HCT116 (cell line): ENCODE results near the gene HOXB8. TPM values are rescaled to one million over a fixed set of nuclear protein-coding genes. Genes with fewer than 3 reads are reported as not detected.

ENCODE experiments used
- ATAC-seq: fragments of 200-7000 bp; cut with Tn5 transposase; 2 replicates; pipeline ENCODE4 v1.9.1; 2020; ENCODE audit warnings: mild to moderate bottlenecking, moderate library complexity
- BruUV-seq: library from RNA; stranded (reverse); fragments of 400-500 nt; replicated peaks from 2 replicates; lab custom pipeline; 2021; lab: Mats Ljungman, UMichigan
- CTCF ChIA-PET: fragments of 300-600 bp; sonication (Branson Sonifier 250); formaldehyde crosslinking; loops from one replicate; lab custom pipeline; 2021; ENCODE audit warnings: antibody characterized with exemption; lab: Charles Lee
- POLR2A ChIA-PET: fragments of 300-600, 350-600 bp; sonication (Branson Sonifier 250); formaldehyde crosslinking; loops from one replicate; lab custom pipeline; 2021; ENCODE audit warnings: antibody characterized with exemption; lab: Charles Lee
- RAD21 ChIA-PET, 2 experiments: fragments of 300-600 bp; sonication (Branson Sonifier 250); formaldehyde crosslinking; loops; one replicate each; lab custom pipeline; 2023; ENCODE audit warnings: low total read pairs in 2 of 2; ENCODE audit not compliant: uncharacterized antibody in 2 of 2, unreplicated experiment in 2 of 2, low non-redundant PET in 1 of 2; lab: Charles Lee
- DNase-seq: peaks from one replicate; pipeline ENCODE4 v3.0.0-alpha.2; 2010; ENCODE audit warnings: low read depth, low spot score
- H2AFZ ChIP-seq: fragments of 200-600 bp; shearing (Covaris generic), sonication (generic); 2 replicates; pipeline ENCODE4 v1.6.1; 2017; ENCODE audit warnings: low read depth, mixed run types, mixed read lengths, antibody characterized with exemption, low read length; ENCODE audit not compliant: poor library complexity, severe bottlenecking
- H3K27ac ChIP-seq: 2 replicates; pipeline ENCODE4 v1.5.1; 2012; ENCODE audit warnings: low read depth, low read length
- H3K27me3 ChIP-seq: fragments of 200-600 bp; sonication (generic); 2 replicates; pipeline ENCODE4 v1.6.1; 2016; ENCODE audit warnings: mixed run types, low read length, mixed read lengths; ENCODE audit not compliant: insufficient read depth
- H3K36me3 ChIP-seq, 2 experiments: fragments of 200-500 bp in 1 of 2; fragments of 200-600 bp in 1 of 2; sonication (Bioruptor generic) in 1 of 2; sonication (generic) in 1 of 2; 2 replicates each; pipeline versions ENCODE4 v1.5.1 to v1.6.1; 2014 to 2016; ENCODE audit warnings: low read length in 2 of 2, inconsistent platforms in 1 of 2, mixed read lengths in 1 of 2, mixed run types in 1 of 2; ENCODE audit not compliant: insufficient read depth in 2 of 2, control insufficient read depth in 1 of 2
- H3K4me1 ChIP-seq, 2 experiments: fragments of 200-600 bp in 1 of 2; sonication (generic) in 1 of 2; 2 replicates each; pipeline versions ENCODE4 v1.5.1 to v1.6.1; 2012 to 2017; ENCODE audit warnings: low read length in 2 of 2, inconsistent platforms in 1 of 2, mild to moderate bottlenecking in 1 of 2, mixed read lengths in 1 of 2, mixed run types in 1 of 2, moderate library complexity in 1 of 2; ENCODE audit not compliant: insufficient read depth in 2 of 2, control insufficient read depth in 1 of 2
- H3K4me2 ChIP-seq: fragments of 200-600 bp; sonication (generic); 2 replicates; pipeline ENCODE4 v1.6.1; 2017; ENCODE audit warnings: mixed run types, low read length, mixed read lengths
- H3K4me3 ChIP-seq, 2 experiments: fragments of 200-600 bp in 1 of 2; sonication (generic) in 1 of 2; replicated peaks in 1 of 2; 2 replicates each; pipeline ENCODE4 v1.5.1; 2011 to 2016; ENCODE audit warnings: low read length in 2 of 2, control low read depth in 1 of 2, low read depth in 1 of 2, mild to moderate bottlenecking in 1 of 2, mixed read lengths in 1 of 2, mixed run types in 1 of 2
- H3K79me2 ChIP-seq: fragments of 200-600 bp; sonication (generic); 2 replicates; pipeline ENCODE4 v1.6.1; 2017; ENCODE audit warnings: mild to moderate bottlenecking, mixed run types, low read length, moderate library complexity, mixed read lengths; ENCODE audit not compliant: insufficient read depth
- H3K9ac ChIP-seq: fragments of 200-600 bp; sonication (generic); 2 replicates; pipeline ENCODE4 v1.6.1; 2016; ENCODE audit warnings: low read length, mixed read lengths
- H3K9me2 ChIP-seq: fragments of 200-600 bp; sonication (generic), shearing (Covaris generic); 2 replicates; pipeline ENCODE4 v1.6.1; 2017; ENCODE audit warnings: mixed run types, mild to moderate bottlenecking, moderate library complexity; ENCODE audit not compliant: insufficient read depth
- H3K9me3 ChIP-seq, 2 experiments: fragments of 200-500 bp in 1 of 2; fragments of 200-600 bp in 1 of 2; sonication (Bioruptor generic) in 1 of 2; sonication (generic) in 1 of 2; 2 replicates each; pipeline ENCODE4 v1.6.1; 2014 to 2017; ENCODE audit warnings: low read length in 2 of 2, mixed read lengths in 2 of 2, inconsistent platforms in 1 of 2, low read depth in 1 of 2, mild to moderate bottlenecking in 1 of 2, mixed run types in 1 of 2, moderate library complexity in 1 of 2; ENCODE audit not compliant: control insufficient read depth in 1 of 2, insufficient read depth in 1 of 2
- H4K20me1 ChIP-seq: fragments of 200-600 bp; sonication (generic), shearing (Covaris generic); 2 replicates; pipeline ENCODE4 v1.6.1; 2017; ENCODE audit warnings: mixed run types, mild to moderate bottlenecking, moderate library complexity; ENCODE audit not compliant: insufficient read depth
- CBX3 ChIP-seq: IDR thresholded peaks from 2 replicates; pipeline ENCODE4 v1.6.1; 2012; ENCODE audit warnings: low read depth
- EGR1 ChIP-seq: IDR thresholded peaks from 2 replicates; pipeline ENCODE4 v1.6.1; 2012; ENCODE audit warnings: low read depth
- FOSL1 ChIP-seq: IDR thresholded peaks from 2 replicates; pipeline ENCODE4 v1.6.1; 2012; ENCODE audit warnings: low read depth
- JUND ChIP-seq: IDR thresholded peaks from 2 replicates; pipeline ENCODE4 v1.6.1; 2012
- POLR2A ChIP-seq: IDR thresholded peaks from 2 replicates; pipeline ENCODE4 v1.7.0; 2011; ENCODE audit warnings: borderline replicate concordance; ENCODE audit not compliant: insufficient read depth, insufficient read length; ENCODE audit errors: extremely low read depth
- POLR2AphosphoS5 ChIP-seq: IDR thresholded peaks from 2 replicates; pipeline ENCODE4 v1.6.1; 2011; ENCODE audit warnings: mild to moderate bottlenecking, low read depth, low read length, moderate library complexity
- RAD21 ChIP-seq: IDR thresholded peaks from 2 replicates; pipeline ENCODE4 v1.6.1; 2012; ENCODE audit warnings: low read depth, mild to moderate bottlenecking
- SIN3A ChIP-seq: IDR thresholded peaks from 2 replicates; pipeline ENCODE4 v1.6.1; 2012; ENCODE audit warnings: low read depth
- SRF ChIP-seq: IDR thresholded peaks from 2 replicates; pipeline ENCODE4 v1.6.1; 2012; ENCODE audit warnings: low read depth
- TCF7L2 ChIP-seq: IDR thresholded peaks from 2 replicates; pipeline ENCODE4 v1.7.0; 2011; ENCODE audit warnings: borderline replicate concordance, inconsistent platforms; ENCODE audit not compliant: insufficient read depth, insufficient read length; ENCODE audit errors: extremely low read depth
- intact Hi-C: fragments of 100-400 bp; cut with micrococcal nuclease; formaldehyde crosslinking; loops from 2 replicates; pipeline ENCODE4 v1.10.0; 2022
- total RNA-seq: library from RNA; stranded (reverse); gene quantifications from one replicate; pipeline ENCODE4 v1.2.1, GENCODE V29; 2021; ENCODE audit not compliant: unreplicated experiment
- TF ChIP-seq, protein P1 (sequence below): IDR thresholded peaks from 2 replicates; pipeline ENCODE4 v1.6.1; 2012
- TF ChIP-seq, protein P2 (sequence below), 3 experiments: fragments of 200-600 bp in 1 of 3; sonication (generic) in 1 of 3; IDR thresholded peaks in 2 of 3; conservative IDR thresholded peaks in 1 of 3; 2 replicates each; pipeline ENCODE4 v1.5.1; 2012 to 2017; ENCODE audit warnings: low read depth in 2 of 3, low read length in 2 of 3, antibody characterized with exemption in 1 of 3, borderline replicate concordance in 1 of 3, control low read depth in 1 of 3, mild to moderate bottlenecking in 1 of 3, mixed read lengths in 1 of 3, mixed run types in 1 of 3, moderate library complexity in 1 of 3; ENCODE audit not compliant: insufficient read depth in 1 of 3
- TF ChIP-seq, protein P3 (sequence below): IDR thresholded peaks from 2 replicates; pipeline ENCODE4 v1.6.1; 2011; ENCODE audit warnings: mild to moderate bottlenecking, low read length, moderate library complexity; ENCODE audit not compliant: insufficient replicate concordance; ENCODE audit errors: extremely low read depth

Gene HOXB8
- total RNA-seq, 1 experiment from 2014 or later = 44.7 TPM

DNA sequence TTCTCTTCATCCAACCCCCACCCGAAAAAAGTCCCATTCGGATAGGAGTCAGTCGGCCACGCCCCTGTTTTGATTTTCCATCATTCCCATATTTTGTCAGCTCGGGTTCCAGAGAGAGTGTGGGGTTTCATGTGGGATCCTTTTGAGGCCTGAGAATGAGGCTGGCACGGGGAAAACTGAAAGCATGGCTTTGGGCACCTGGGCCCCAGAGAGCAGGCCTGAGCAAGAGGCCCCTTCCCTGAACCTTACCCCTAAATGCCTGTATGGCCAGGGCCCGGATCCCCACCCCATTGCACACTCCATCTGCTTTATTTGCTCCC lies 32.4 kb downstream of the HOXB8 start:
- intact Hi-C loops = no loop called here
- Histone ChIP-seq H3K9me3 (no peaks in the 10 kb centered on the region), H3K9me2 (no peaks in the 10 kb centered on the region), H3K4me2 (peak overlapping the region; percentile 98), H3K4me1 (peaks cover 27 to 62% of the 10 kb centered on the region in 2 experiments), H4K20me1 (no peaks in the 10 kb centered on the region), H3K9ac (peak overlapping the region; percentile 63), H2AFZ (no peak overlapping the region), H3K27me3 (no peaks in the 10 kb centered on the region), H3K36me3 (no peaks in the 10 kb centered on the region), H3K27ac (peak overlapping the region; percentile 91), H3K4me3 (peak overlapping the region; percentile 57), H3K79me2 (peaks cover 90% of the 10 kb centered on the region)
- ChIA-PET CTCF (interaction anchor here (0.6 to 1.6 kb wide), 2 partner anchors 275 to 320 kb away, joined by 3 to 4 read pairs; no protein-coding TSS in a partner anchor), POLR2A (interaction anchor here (1.0 to 1.1 kb wide), 4 partner anchors 18 to 346 kb away, joined by 3 to 4 read pairs (median 3); partner anchors contain the start of gene HOXB8), RAD21 (interaction anchor here in 1 of 2 experiments (1.1 kb wide), 1 partner anchor 323 kb away, joined by 3 read pairs; no protein-coding TSS in a partner anchor)
- no peak for ATAC-seq
- DNase-seq = no peak
- TF ChIP-seq POLR2A = no peak
- no peak for TF ChIP-seq CBX3
- no peak for TF ChIP-seq FOSL1
- 0 out of 2 replicates have a peak, but pooled peaks have one; percentile 4 for TF ChIP-seq POLR2AphosphoS5
- TF ChIP-seq JUND = no peak
- no TSS peak for BruUV-seq

DNA sequence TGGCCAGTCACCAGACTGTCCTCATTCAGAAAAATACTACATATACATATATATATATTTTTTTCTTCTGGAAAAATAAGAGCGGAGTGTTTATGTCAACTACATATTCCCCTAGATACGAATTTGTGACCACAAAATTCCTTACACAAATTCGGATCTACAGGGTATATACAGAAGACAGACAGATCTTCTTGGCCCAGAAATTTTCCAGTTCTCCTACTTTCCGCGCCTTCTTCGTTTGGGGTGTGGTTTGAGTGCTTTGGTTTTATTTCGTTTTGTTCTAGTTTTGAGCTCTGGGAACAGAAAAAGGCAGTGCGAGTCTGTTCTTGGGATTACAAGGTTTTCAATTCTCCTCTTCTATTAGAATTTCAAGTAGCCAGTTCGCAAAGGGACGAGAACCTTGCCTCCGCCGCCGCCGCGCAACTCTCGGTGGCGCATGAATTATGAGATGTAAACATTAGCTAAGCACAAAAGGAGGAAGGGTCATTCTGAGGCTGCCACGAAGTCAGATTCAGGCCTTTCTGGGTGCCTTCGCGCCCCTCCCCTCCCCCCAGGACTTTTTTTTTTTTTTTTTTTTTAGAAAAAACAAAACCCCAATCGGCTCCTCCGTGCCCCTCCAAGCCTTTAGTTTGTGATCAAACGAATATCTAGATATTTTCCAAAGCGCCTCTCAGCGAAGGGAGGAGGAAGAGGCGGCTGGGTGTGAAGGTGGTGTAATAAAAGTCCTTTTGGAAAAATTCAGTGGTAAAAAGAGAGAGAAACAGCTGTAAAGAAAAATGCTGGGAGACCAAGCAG lies 35.1 kb downstream of the HOXB8 start:
- no peak for ATAC-seq
- peak overlapping the region; percentile 63 for H3K9ac ChIP-seq
- peak overlapping the region; percentile 98 for H3K4me2 ChIP-seq
- H3K27me3 ChIP-seq = no peaks in the 10 kb centered on the region
- H3K9me2 ChIP-seq = no peaks in the 10 kb centered on the region
- H2AFZ ChIP-seq = no peak overlapping the region
- intact Hi-C loops = no loop called here
- peak overlapping the region; percentile 57 to 58 for H3K4me3 ChIP-seq
- peak overlapping the region; percentile 91 for H3K27ac ChIP-seq
- CTCF ChIA-PET = interaction anchor here (2.0 kb wide), 1 partner anchor 314 kb away, joined by 5 read pairs; no protein-coding TSS in a partner anchor
- no TSS peak for BruUV-seq
- H3K36me3 ChIP-seq = no peaks in the 10 kb centered on the region
- peaks cover 90% of the 10 kb centered on the region for H3K79me2 ChIP-seq
- POLR2A ChIA-PET = no interaction called here
- H4K20me1 ChIP-seq = no peaks in the 10 kb centered on the region
- H3K9me3 ChIP-seq = no peaks in the 10 kb centered on the region
- peaks cover 16 to 47% of the 10 kb centered on the region in 2 experiments for H3K4me1 ChIP-seq
- no peak for DNase-seq
- RAD21 ChIA-PET = interaction anchor here in 1 of 2 experiments (0.7 kb wide), 1 partner anchor 27 kb away, joined by 3 read pairs; no protein-coding TSS in a partner anchor
- TF ChIP-seq, protein P1, sequence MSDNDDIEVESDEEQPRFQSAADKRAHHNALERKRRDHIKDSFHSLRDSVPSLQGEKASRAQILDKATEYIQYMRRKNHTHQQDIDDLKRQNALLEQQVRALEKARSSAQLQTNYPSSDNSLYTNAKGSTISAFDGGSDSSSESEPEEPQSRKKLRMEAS = no peak
- TF ChIP-seq CBX3 (no peak), SRF (no peak), SIN3A (no peak), EGR1 (no peak), TCF7L2 (no peak), RAD21 (no peak)
- TF ChIP-seq, protein P2, sequence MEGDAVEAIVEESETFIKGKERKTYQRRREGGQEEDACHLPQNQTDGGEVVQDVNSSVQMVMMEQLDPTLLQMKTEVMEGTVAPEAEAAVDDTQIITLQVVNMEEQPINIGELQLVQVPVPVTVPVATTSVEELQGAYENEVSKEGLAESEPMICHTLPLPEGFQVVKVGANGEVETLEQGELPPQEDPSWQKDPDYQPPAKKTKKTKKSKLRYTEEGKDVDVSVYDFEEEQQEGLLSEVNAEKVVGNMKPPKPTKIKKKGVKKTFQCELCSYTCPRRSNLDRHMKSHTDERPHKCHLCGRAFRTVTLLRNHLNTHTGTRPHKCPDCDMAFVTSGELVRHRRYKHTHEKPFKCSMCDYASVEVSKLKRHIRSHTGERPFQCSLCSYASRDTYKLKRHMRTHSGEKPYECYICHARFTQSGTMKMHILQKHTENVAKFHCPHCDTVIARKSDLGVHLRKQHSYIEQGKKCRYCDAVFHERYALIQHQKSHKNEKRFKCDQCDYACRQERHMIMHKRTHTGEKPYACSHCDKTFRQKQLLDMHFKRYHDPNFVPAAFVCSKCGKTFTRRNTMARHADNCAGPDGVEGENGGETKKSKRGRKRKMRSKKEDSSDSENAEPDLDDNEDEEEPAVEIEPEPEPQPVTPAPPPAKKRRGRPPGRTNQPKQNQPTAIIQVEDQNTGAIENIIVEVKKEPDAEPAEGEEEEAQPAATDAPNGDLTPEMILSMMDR (IDR thresholded peaks at IDR 0.05 in 2 of 3, conservative IDR thresholded peaks at IDR 0.05 in 1 of 3; ENCODE audit: borderline replicate concordance in 1 of 3, insufficient read depth in 1 of 3, low read depth in 2 of 3, low read length in 2 of 3) = no peak
- TF ChIP-seq, protein P3, sequence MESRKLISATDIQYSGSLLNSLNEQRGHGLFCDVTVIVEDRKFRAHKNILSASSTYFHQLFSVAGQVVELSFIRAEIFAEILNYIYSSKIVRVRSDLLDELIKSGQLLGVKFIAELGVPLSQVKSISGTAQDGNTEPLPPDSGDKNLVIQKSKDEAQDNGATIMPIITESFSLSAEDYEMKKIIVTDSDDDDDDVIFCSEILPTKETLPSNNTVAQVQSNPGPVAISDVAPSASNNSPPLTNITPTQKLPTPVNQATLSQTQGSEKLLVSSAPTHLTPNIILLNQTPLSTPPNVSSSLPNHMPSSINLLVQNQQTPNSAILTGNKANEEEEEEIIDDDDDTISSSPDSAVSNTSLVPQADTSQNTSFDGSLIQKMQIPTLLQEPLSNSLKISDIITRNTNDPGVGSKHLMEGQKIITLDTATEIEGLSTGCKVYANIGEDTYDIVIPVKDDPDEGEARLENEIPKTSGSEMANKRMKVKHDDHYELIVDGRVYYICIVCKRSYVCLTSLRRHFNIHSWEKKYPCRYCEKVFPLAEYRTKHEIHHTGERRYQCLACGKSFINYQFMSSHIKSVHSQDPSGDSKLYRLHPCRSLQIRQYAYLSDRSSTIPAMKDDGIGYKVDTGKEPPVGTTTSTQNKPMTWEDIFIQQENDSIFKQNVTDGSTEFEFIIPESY = no peak
